Vagina (tissue), 2 donors: ENCODE data around the gene RAVER2. TPM values are rescaled to one million over a fixed set of nuclear protein-coding genes. Genes with fewer than 3 reads are reported as not detected.

Experiments used
- DNase-seq, 2 donors: peaks; one replicate each; pipeline ENCODE4 v3.0.0-alpha.2; 2017; ENCODE audit errors: extremely low spot score in 2 of 2
- H3K27ac ChIP-seq: fragments of 200-600 bp; sonication (generic); one replicate; pipeline ENCODE4 v1.5.1; 2019
- H3K27me3 ChIP-seq: fragments of 200-600 bp; sonication (generic); one replicate; pipeline ENCODE4 v1.5.1; 2019
- H3K36me3 ChIP-seq, 2 donors: fragments of 200-600 bp; sonication (generic); one replicate each; pipeline ENCODE4 v1.5.1; 2017 to 2019
- H3K4me1 ChIP-seq: fragments of 200-600 bp; sonication (generic); one replicate; pipeline ENCODE4 v1.5.1; 2019
- H3K4me3 ChIP-seq, 2 donors: fragments of 200-600 bp; sonication (generic); 1 replicate in 1 of 2; 2 replicates in 1 of 2; pipeline ENCODE4 v1.5.1; 2016 to 2019
- H3K9me3 ChIP-seq: fragments of 200-600 bp; sonication (generic); one replicate; pipeline ENCODE4 v1.5.1; 2019
- CTCF ChIP-seq, 3 experiments: fragments of 450-650 bp in 2 of 3; fragments of 200-600 bp in 1 of 3; sonication (generic) in 1 of 3; IDR thresholded peaks; one replicate each; pipeline ENCODE4 v1.5.1; 2017 to 2019; ENCODE audit warnings: antibody characterized with exemption in 3 of 3, mild to moderate bottlenecking in 2 of 3, moderate library complexity in 2 of 3
- POLR2A ChIP-seq, 2 donors: fragments of 450-650 bp; IDR thresholded peaks; one replicate each; pipeline ENCODE4 v1.6.1; 2017; ENCODE audit warnings: antibody characterized with exemption in 2 of 2, mild to moderate bottlenecking in 2 of 2, moderate library complexity in 2 of 2
- POLR2AphosphoS5 ChIP-seq, 2 donors: sonication (generic); formaldehyde crosslinking; IDR thresholded peaks; one replicate each; pipeline ENCODE4 v1.9.0; 2017; ENCODE audit warnings: antibody characterized with exemption in 2 of 2, mild to moderate bottlenecking in 2 of 2, low read depth in 1 of 2; ENCODE audit not compliant: insufficient read depth in 1 of 2
- intact Hi-C: fragments of 100-400 bp; cut with DNase I; formaldehyde crosslinking; loops from one replicate; pipeline ENCODE4 v1.15.1; 2023
- total RNA-seq: library from RNA; depleted of rRNA; stranded (reverse); fragments of >200 nt; gene quantifications from one replicate; pipeline ENCODE4 v1.2.3, GENCODE V29; 2016

The RAVER2 gene, protein sequence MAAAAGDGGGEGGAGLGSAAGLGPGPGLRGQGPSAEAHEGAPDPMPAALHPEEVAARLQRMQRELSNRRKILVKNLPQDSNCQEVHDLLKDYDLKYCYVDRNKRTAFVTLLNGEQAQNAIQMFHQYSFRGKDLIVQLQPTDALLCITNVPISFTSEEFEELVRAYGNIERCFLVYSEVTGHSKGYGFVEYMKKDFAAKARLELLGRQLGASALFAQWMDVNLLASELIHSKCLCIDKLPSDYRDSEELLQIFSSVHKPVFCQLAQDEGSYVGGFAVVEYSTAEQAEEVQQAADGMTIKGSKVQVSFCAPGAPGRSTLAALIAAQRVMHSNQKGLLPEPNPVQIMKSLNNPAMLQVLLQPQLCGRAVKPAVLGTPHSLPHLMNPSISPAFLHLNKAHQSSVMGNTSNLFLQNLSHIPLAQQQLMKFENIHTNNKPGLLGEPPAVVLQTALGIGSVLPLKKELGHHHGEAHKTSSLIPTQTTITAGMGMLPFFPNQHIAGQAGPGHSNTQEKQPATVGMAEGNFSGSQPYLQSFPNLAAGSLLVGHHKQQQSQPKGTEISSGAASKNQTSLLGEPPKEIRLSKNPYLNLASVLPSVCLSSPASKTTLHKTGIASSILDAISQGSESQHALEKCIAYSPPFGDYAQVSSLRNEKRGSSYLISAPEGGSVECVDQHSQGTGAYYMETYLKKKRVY
- total RNA-seq = 15.0 TPM

GRCh38 chr1:64744492-64745180 lies at the start of gene RAVER2:
Gene RAVER2 (plus strand): TSS chr1:64745075. CDS start chr1:64745173, 98 bp downstream.
- H3K4me1 ChIP-seq = peaks cover 34% of the 10 kb centered on the region
- H3K4me3 ChIP-seq = peak within 1 kb of the TSS; percentile 81 to 95
- H3K36me3 ChIP-seq = no peaks in the 10 kb centered on the region
- no peak for DNase-seq
- H3K27ac ChIP-seq = peak within 1 kb of the TSS; percentile 92
- no peaks in the 10 kb centered on the region for H3K27me3 ChIP-seq
- TF ChIP-seq CTCF (IDR thresholded peaks at IDR 0.05) (peak in 1 of 3 experiments; percentile 39), POLR2AphosphoS5 (IDR thresholded peaks at IDR 0.05; ENCODE audit: insufficient read depth in 1 of 2, low read depth in 1 of 2) (peak in 1 of 2 donors; percentile 35), POLR2A (IDR thresholded peaks at IDR 0.05) (no peak)
- no peaks in the 10 kb centered on the region for H3K9me3 ChIP-seq
- intact Hi-C loops = no loop called here

DNA sequence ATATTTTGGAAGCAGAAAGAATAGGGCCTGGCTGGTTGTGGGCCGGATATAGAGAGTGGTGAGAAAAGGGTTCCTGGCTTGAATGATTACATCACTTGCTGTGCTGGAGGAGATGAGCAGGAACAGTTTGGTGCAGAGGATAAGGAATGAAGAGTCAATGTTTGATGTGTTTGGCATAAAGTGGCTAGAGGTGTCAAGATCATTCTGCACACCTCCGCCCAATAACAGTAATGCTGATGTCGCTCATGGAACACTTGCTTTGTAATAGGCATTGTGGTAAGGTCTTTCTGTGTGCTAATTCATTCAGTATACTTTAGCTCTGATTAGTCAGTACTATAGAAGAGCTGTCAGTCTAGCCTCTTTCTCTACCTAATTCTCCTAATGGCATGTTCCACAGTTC lies 48.0 kb upstream of the RAVER2 start:
- H3K4me1 ChIP-seq = no peaks in the 10 kb centered on the region
- TF ChIP-seq POLR2AphosphoS5 (IDR thresholded peaks at IDR 0.05; ENCODE audit: insufficient read depth in 1 of 2, low read depth in 1 of 2) (no peak), POLR2A (IDR thresholded peaks at IDR 0.05) (no peak), CTCF (IDR thresholded peaks at IDR 0.05) (no peak)
- H3K27me3 ChIP-seq = no peaks in the 10 kb centered on the region
- no peaks in the 10 kb centered on the region for H3K36me3 ChIP-seq
- H3K9me3 ChIP-seq = no peaks in the 10 kb centered on the region
- intact Hi-C loops = no loop called here
- no peak overlapping the region for H3K4me3 ChIP-seq
- DNase-seq = no peak
- H3K27ac ChIP-seq = no peak overlapping the region

- TF ChIP-seq POLR2A (IDR thresholded peaks at IDR 0.05) (no peak), CTCF (IDR thresholded peaks at IDR 0.05) (no peak), POLR2AphosphoS5 (IDR thresholded peaks at IDR 0.05; ENCODE audit: insufficient read depth in 1 of 2, low read depth in 1 of 2) (no peak)
- H3K4me1 ChIP-seq = no peaks in the 10 kb centered on the region
- H3K27me3 ChIP-seq = no peaks in the 10 kb centered on the region
- H3K4me3 ChIP-seq = no peak overlapping the region
- no peak for DNase-seq
- intact Hi-C loops = no loop called here
- H3K27ac ChIP-seq = no peak overlapping the region
- no peaks in the 10 kb centered on the region for H3K36me3 ChIP-seq
- no peaks in the 10 kb centered on the region for H3K9me3 ChIP-seq
These were observed 45.5 kb upstream of the RAVER2 start for GRCh38 chr1:64699327-64699726.

DNA sequence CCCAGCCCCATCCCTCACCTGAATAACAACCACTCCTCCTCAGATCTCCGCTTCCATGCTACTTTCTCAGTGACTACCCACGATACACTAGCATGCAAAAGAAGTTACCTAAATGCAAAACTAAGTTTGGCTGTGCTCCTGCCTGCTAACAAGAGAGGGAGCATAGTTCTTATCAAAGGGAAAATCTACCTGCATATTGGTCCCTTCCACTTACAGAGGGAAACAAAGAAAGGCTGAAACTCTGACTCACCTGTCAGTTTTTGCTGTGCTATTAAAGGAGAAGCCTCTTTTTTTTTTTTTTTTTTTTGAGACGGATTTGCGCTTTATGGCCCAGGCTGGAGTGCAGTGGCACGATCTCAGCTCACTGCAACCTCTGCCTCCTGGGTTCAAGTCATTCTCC lies 43.8 kb upstream of the RAVER2 start:
- Histone ChIP-seq H3K4me3 (no peak overlapping the region), H3K9me3 (no peaks in the 10 kb centered on the region), H3K27me3 (no peaks in the 10 kb centered on the region), H3K4me1 (no peaks in the 10 kb centered on the region), H3K36me3 (no peaks in the 10 kb centered on the region), H3K27ac (no peak overlapping the region)
- intact Hi-C loops = no loop called here
- no peak for DNase-seq
- TF ChIP-seq CTCF (IDR thresholded peaks at IDR 0.05) (no peak), POLR2A (IDR thresholded peaks at IDR 0.05) (no peak), POLR2AphosphoS5 (IDR thresholded peaks at IDR 0.05; ENCODE audit: insufficient read depth in 1 of 2, low read depth in 1 of 2) (no peak)
